Measurements from ENCODE around the gene PLSCR5.

DNA sequence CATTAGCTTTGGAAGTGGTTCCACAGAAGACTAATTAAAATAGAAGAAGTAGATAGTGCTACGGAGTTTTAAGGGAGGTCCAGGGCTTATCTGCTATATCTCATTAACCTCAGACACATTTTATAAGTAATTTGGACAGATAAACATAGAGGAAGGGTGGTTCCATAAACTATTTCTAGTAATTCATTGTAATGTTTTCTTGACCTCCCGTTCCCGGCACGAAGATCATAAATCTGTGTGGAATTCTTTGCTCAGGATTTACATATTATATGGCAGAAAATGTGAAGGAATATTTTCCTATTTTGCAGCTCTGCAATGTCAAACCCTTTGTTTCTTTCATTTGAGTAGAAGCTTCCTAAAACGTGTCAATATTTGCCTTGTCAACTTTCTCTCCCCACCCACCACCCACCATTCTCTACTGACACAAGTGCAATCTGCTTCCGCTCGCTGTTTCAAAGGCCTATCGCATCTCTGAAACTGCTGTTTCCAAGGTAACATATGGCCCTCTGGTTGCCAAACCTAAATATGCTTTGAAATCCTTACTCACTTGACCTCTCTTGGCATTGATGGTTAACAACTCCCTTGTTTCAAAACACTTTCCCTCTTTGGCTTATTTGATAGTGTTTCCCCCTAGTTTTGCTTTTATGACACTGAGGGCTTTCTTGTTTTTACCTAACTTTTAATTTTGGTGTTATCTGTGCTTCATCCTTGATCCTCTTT is 21.4 kb upstream of the PLSCR5 start:
- TF ChIP-seq, protein P1, sequence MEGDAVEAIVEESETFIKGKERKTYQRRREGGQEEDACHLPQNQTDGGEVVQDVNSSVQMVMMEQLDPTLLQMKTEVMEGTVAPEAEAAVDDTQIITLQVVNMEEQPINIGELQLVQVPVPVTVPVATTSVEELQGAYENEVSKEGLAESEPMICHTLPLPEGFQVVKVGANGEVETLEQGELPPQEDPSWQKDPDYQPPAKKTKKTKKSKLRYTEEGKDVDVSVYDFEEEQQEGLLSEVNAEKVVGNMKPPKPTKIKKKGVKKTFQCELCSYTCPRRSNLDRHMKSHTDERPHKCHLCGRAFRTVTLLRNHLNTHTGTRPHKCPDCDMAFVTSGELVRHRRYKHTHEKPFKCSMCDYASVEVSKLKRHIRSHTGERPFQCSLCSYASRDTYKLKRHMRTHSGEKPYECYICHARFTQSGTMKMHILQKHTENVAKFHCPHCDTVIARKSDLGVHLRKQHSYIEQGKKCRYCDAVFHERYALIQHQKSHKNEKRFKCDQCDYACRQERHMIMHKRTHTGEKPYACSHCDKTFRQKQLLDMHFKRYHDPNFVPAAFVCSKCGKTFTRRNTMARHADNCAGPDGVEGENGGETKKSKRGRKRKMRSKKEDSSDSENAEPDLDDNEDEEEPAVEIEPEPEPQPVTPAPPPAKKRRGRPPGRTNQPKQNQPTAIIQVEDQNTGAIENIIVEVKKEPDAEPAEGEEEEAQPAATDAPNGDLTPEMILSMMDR (conservative IDR thresholded peaks at IDR 0.05 in 1 of 2, IDR thresholded peaks at IDR 0.05 in 1 of 2; ENCODE audit: low read depth in 1 of 2, low read length in 2 of 2) = no peak
- no peak for TF ChIP-seq EZH2 (IDR thresholded peaks at IDR 0.05; ENCODE audit: low read length, missing control alignments)

Data from fibroblast of lung (primary cell).